HG03354 (cell line): Measurements from ENCODE around the gene AIRE.

Experiments used
- ATAC-seq: cut with Tn5 transposase; IDR thresholded peaks from one replicate; pipeline ENCODE4 v1.9.1; 2021; ENCODE audit warnings: mild to moderate bottlenecking; ENCODE audit not compliant: unreplicated experiment, poor library complexity, severe bottlenecking

Gene AIRE

DNA sequence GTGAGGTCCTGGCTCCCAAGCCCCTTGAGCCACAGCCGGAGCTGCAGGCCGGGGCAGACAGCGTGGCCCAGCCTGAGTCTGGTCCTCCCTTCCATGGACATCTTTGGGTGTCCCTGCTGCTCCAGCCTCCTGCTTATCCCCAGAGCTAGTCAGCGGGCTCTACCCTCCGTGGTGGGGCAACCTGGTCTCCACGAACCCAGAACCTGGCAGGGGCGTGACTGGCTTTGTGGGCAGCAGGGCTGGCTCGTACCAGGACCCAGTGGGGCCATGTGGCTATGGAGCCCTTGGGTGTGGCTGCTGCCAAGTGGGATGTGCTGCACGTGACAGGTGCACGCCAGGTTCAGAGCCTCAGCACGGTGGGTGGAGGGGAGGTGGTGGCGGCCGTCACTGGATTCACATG, 35.2 kb downstream of the AIRE start:
- no peak for ATAC-seq

DNA sequence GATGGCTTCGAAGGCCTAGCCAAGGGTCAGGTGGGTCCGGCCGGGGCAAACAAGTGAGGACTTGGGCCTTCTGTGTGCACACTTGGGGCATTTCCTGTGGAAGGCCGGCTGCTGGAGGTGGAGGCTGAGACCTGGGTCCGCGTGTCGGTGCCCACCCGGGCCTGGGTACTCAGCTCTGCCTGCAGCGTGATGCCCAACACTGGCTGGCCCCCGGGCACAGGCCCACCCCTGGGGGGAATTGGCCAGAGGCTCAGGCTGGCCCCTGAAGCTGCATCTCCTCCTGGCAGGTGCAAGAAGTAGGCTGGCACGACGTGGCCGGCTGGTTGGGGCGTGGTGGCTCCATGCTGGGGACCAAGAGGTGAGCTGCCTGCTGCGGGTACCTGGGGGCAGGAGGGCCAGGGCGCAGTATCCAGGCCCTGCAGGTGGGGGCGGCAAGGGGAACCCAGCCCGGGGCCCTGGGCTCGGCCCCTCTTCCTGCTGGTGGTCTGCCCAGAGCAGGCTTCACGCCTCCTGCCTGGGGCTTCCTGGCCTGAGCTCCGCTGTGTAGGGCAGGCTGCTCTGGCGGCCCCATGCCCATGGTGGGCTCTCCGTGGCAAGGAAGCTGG, 36.3 kb downstream of the AIRE start:
- ATAC-seq, result no peak

DNA sequence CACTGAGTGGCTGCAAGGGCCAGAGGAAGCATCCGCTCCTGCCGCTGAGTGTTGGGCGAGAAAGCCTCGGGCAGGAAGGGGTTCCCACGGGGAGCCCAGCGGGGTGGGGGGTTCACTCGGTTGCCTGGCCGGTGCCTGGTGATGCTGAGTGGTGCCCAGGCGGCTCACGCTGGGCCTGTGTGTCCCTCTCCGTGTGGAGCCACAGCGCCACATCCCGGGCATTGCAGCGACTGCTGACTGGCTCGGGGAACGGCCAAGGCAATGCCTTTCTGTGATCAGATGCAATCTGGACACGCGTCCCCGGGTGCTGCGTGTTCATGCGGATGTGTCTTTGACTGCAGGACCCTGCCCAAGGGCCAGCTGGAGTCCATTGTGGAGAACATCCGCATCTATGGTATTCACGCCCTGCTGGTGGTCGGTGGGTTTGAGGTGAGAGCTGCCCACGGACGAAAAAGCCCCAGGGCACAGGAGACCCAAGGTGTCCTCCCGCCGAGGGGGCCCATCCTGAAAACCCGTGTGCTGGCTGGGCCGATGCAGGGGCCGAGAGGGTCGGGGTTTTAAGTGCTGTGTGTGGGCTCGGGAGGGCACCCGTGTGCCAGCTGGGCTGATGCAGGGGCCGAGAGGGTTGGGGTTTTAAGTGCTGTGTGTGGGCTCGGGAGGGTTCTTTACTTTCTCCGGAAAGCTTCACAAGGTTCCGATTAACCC, 37.1 kb downstream of the AIRE start:
- no peak for ATAC-seq

DNA sequence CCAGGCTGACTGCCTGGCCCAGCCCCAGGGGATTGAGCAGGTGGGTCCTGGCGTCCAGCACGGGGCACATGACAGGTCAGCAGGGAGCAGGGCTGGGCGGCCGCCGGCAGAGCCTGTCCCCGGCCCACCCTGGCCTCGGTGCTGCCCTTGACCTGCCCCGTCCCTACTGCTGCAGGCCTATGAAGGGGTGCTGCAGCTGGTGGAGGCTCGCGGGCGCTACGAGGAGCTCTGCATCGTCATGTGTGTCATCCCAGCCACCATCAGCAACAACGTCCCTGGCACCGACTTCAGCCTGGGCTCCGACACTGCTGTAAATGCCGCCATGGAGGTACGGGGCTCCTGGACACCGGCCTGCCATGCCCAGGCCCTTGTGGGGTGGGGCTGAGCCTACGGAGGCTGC, 37.9 kb downstream of the AIRE start:
- no peak for ATAC-seq

DNA sequence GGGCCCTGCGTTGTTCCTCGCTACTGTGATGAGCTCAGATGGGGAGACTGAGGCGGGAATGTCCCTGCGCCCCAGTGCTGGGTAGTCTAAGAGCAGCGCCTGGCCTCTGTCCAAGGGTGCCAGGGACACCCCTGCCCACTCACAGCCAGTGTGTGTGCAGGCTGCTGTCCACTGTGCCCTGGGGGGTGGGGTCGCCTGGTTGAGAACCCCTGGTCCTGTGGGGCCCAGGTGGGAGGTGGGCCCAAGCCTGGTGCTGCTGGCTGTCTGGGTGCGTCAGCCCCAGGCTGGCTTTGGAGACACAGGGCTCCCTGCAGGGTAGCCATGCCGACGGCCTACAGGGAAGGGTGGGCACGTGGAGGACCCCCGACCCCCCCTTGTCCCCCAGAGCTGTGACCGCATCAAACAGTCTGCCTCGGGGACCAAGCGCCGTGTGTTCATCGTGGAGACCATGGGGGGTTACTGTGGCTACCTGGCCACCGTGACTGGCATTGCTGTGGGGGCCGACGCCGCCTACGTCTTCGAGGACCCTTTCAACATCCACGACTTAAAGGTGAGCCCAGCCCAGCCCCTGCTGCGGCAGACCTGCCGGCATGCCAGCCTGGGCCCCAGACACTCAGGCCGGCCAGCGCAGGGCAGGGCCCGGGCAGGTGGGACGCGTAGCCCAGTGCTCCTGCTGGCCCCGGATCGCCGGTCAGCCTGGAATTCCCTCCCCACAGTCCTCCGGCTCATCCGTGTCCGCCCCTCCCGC, 38.6 kb downstream of the AIRE start:
- no peak for ATAC-seq

DNA sequence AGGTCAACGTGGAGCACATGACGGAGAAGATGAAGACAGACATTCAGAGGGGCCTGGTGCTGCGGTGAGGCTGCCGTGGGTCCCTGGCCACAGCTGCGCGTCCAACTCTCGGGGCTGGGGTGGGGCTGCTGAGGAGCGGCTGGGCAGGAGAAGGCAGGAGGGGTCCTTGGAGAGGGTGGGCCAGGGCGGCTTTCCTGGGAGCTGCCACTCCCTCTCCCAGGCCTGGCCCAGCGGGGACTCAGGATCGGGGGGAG, 39.1 kb downstream of the AIRE start:
- ATAC-seq, result no peak

DNA sequence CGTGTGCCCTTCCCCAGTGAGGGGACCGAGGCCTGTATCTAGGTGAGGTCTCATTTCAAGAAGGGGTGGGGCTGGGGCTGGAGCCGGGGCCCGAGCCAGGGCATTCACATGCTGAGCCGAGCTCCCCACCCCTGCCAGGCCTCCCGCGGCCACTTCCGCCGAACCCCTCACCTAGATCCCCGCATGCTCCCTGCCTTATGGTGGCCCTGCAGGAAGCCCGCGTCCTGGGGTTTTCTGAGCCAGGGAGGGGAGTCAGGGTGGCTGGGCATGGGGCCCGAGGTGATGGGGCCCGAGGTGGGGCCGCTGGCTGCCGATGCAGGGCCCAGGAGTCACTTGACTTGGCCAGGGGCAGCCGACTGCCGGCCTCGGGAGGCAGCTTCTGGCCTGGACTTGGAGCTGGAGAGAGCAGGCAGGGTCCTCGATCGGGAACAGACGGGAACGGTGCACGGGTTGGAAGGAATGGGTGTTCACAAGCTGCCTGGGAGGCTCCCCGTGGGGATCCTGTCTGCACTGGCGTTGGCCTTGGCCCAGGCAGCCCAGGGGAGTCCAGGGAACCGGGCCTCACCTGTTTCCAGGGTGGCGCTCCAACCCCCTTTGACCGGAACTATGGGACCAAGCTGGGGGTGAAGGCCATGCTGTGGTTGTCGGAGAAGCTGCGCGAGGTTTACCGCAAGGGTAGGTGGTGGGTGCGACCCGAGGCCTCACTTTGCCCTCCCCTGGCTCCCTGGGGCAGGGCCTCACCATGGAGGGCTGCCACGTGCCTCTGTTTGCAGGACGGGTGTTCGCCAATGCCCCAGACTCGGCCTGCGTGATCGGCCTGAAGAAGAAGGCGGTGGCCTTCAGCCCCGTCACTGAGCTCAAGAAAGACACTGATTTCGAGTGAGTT, 40.0 kb downstream of the AIRE start:
- ATAC-seq, result no peak

DNA sequence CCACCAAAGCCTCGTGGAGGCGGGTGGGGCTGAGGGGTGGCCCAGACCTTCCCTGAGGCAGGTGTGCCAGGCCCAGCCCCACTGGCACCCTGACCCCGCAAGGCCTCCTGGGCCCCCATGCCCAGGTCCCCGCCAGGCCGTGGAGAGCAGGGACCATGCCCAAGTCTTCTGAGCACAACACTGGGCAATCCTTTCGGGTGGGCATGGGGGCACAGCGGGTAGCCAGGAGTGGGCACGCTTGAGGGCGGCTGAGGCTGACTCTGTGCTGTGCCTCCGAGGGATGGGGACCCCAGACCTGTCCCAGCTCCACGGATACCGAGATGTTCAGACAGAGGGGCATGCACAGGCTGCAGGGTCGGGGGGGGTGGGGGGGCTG, 40.6 kb downstream of the AIRE start:
- ATAC-seq, result no peak

DNA sequence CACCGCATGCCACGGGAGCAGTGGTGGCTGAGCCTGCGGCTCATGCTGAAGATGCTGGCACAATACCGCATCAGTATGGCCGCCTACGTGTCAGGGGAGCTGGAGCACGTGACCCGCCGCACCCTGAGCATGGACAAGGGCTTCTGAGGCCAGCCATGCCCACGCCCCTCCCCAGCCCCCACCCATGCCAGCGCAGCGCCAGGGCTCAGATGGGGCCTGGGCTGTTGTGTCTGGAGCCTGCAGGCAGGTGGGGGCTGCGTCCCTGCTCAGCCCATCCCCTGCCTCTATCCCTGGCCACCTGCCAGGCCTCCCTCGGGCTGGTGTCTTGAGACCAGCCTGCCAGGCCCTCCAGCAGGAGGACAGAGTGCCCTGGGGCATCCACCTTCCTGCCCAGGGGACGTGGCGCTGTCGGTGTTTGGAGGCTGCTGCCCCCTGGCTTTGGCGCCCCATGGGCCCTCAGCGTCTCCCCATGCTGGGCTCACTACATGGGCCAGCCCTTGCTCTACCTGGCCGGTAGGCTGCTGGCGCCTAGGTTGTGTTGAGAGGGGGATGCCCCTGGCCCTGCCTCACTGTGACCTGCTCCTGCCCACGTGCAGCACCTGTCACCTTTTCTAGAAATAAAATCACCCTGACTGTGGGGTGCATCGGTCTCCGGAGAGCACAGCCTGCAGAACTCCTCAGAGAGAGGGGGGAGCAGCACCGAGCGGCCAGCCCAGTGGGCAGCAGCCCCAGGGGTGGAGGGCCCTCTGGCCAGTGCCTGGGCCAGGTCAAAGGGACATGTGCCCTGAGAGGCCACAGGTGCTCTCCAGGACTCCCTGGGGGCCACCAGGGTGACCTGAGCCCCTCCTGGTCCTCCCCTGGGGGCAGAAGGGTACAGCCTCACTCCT, 41.3 kb downstream of the AIRE start:
- no peak for ATAC-seq

DNA sequence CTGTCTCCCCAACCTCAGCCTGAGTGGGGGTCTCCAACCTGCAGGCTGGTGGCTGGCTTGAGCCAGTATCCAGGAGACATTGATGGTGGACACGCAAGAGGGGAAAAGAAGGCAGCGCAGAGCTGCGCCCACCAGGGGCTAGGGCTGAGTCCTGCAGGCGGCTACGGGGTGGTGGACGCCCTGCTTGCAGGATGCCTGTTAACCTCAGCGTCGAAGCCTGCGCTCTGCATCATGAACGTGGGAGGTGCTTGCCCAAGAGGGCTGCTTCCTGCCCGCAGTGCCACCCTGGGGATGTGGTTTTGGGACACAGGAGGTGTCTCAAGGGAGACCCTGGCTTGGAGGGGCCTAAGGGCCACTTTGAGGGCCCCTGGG, 41.9 kb downstream of the AIRE start:
- ATAC-seq, result no peak

DNA sequence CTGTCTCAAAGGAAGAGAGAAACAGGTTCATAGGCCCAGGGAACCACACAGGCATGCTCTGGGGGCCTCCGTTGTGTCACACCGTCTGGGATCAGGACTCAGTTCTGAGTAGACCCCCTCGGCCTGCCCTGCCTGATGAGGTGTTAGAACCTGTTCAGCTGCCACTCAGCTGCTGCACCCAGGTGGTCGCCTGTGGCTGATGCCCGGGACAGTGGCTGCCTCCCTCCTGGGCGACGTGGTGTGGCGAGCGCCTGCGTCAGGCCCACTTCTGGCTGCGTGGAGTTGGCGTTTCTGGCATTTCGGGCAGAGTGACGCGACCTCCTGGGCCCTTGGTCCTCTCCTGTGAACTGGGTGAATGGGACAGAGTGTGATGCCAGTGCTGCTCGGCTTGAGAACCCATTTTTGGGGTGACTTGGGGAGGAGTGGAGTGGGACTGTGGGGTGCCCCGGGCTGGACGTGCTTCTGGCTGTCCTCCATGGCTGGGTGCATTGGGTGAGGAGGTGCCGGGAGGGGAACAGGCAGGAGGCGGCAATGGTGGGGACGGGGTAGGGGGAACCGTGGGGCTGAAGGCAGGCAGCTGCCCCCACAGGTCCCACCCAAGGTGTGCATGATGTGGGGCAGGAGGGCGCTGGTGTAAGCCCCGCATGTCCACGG, 42.7 kb downstream of the AIRE start:
- ATAC-seq, result no peak

DNA sequence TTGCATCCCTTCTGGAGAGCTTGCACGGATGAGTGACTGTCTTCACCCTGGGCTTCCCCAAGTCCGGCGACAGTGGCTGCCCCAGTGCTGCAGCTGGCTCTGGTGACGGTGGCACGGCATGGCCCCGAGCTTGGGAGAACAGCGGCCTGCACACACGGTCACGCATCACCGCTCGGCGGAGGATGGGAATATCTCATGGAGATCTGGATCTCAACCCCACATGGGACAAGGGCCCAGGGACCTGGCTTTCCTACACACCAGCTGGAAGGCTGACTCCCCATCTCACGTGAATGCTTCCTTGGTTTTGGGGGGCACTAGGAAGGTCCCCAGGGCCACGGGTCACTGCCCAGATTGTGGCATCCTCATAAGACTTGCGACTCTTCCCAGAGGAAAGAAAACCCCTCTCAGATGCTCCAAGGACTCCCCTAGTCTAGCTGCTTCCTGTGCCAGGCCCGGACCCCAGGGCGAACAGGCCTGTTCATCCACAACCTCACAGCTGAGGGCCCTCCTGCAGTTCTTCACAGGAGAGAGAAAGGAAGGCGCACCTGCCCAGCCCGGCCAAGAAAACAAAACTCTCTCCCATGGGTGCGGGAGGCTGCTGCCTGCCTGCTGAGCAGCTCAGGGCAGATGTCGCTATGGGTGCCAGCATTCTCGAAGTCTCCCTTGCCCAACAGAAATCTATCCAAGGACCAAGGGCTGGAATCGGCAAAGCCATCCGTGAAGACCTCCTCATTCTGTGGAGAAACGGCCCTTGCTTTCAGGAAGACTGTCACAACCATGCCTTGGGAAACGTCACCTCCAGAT, 43.6 kb downstream of the AIRE start:
- ATAC-seq, result no peak

DNA sequence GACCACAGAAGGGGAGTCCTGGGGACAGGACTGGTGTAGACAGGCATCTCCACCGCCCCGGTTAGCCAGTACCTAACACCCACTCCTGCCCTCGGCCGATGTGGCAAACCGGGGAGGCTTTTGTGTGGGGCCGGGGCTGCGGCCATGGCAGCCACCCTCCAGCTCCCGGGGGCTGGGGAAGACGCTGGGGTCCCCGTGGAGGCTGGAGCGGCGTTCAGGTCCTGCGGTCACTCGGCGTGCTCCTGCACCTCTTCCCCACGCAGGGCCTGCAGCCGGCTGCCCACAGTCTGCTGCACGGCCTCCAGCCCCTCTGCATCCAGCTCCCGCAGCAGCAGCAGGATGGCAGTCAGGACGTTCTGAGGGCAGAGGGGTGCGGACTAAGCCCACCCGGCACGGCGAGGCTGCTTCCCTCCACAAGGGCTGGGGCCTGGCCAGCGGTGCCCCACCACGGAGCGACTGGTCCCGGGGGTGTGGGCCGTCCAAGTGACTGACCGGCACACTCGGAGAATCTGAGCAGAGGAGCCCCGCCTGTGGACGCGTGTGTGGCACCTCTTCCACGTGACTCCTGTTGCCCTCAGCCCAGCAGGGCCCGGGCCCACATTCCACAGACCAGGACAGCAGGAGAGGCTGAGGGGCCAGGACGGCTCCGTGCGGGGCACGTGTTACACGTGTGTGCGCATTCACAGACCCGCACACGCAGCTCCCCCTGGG, 44.5 kb downstream of the AIRE start:
- no peak for ATAC-seq

DNA sequence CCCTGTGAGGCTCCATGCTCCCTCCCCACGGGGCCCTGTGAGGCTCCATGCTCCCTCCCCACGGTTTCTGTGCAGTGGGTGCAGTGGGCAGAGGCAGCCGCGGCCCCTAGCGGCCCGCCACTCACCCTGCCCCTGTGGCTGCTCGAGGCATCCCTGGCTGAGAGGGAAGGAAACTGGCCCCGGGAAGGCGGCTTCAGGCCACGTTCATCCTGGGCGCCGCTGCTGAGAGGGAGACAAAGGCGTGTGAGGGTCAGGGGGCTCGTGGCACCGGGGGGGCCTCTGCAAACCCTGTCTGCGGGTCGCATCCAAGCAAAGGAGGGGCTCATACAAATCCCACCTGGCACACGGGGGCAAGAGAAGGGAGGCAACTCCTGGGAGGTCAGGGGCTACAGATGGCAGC, 45.0 kb downstream of the AIRE start:
- no peak for ATAC-seq

DNA sequence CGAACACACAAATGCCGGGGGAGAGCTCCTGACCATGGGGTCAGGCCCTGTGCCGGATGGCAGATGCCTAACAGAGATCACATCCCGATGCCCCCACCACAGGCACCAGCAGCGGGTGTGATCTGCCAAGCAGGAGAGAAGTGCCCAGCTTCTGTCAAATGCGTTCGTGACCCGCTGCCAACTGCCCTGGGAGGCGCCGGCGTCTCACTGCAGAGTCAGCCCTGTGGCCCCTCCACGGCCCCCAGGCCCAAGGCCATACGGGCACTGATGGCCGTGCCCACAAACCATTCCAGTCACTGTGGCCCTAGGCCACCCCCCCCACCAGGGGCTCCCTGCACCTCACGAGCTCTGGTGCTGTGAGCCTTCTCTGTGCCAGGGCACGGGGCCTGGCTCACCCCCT, 45.5 kb downstream of the AIRE start:
- no peak for ATAC-seq

DNA sequence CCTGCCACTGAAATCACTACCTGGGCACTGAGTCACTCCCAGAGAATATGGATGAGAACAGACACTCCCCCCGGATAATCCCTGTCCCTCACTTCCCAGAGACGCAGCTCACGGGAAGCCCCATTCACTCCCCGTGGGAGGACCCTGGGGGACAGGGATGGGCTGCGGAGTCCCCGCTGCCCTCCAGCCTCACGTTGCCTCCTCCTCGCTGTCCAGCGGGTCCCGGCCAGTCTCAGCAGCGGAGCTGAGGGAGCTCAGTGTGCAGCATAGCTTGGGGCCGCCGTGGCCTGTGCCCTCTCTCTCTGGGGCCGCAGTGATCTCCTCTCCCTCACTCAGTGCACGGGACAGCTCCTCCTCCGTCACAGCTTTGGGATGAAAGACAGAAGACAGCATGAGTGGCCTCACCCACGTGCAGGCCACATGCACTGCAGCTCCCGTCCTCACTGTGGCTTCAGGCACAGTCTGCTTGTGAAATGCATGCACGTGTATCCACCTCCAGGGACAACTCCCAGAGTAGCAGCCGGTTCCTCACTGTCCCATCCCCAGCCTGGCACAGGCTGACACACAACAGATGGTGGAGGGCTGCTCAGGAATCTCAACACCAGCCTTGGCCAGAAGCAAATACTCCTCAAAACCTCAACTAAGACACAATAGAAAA, 46.1 kb downstream of the AIRE start:
- no peak for ATAC-seq

DNA sequence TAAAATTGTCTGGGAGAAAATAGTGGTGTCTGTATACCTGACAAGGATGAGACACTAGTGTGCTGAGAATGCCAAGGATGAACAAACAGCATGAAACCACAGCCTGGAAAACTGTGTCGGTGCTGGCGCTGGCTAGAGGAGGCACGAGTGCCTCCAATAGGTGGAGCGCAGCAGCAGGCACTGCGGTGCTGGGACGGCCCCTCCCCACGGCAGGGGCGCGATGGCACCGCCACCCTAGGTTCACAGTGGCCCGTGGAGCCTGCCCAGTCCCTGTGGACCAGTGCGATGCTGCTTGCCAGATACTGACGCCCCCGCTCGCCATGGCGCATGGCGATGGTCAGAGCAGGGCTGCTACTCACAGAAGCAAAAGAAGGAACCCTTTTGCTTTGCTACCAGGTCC, 46.7 kb downstream of the AIRE start:
- ATAC-seq, result no peak
